Thymus (tissue), 14 donors: ENCODE measurements around the gene CENPV. TPM values are rescaled to one million over a fixed set of nuclear protein-coding genes. Genes with fewer than 3 reads are reported as not detected.
"Not testable (repeated sequence)": the region's sequence is repeated elsewhere in the genome, so short reads cannot be mapped to it uniquely, and the experiment has no call there.

Source experiments
- DNase-seq, 9 donors: peaks; one replicate each; pipeline ENCODE4 v3.0.0-alpha.2; 2013; ENCODE audit warnings: low spot score in 9 of 9, low read depth in 6 of 9, missing footprints in 1 of 9
- H3K27ac ChIP-seq, 2 donors: one replicate each; pipeline ENCODE4 v1.5.1; 2013; ENCODE audit warnings: control low read depth in 1 of 2, low read depth in 1 of 2, low read length in 1 of 2, mild to moderate bottlenecking in 1 of 2, moderate library complexity in 1 of 2
- H3K27me3 ChIP-seq, 2 donors: one replicate each; pipeline ENCODE4 v1.5.1; 2013; ENCODE audit warnings: low read length in 1 of 2; ENCODE audit not compliant: control insufficient read depth in 2 of 2, insufficient read depth in 1 of 2
- H3K36me3 ChIP-seq, 2 donors: one replicate each; pipeline ENCODE4 v1.5.1; 2013; ENCODE audit warnings: low read length in 1 of 2, mild to moderate bottlenecking in 1 of 2, moderate library complexity in 1 of 2; ENCODE audit not compliant: control insufficient read depth in 2 of 2, insufficient read depth in 2 of 2
- H3K4me1 ChIP-seq, 2 donors: one replicate each; pipeline ENCODE4 v1.5.1; 2013; ENCODE audit warnings: low read length in 2 of 2; ENCODE audit not compliant: control insufficient read depth in 2 of 2, insufficient read depth in 2 of 2
- H3K4me3 ChIP-seq, 2 donors: one replicate each; pipeline ENCODE4 v1.5.1; 2013; ENCODE audit warnings: low read length in 2 of 2, control low read depth in 1 of 2, mild to moderate bottlenecking in 1 of 2
- H3K9me3 ChIP-seq, 2 donors: one replicate each; pipeline ENCODE4 v1.5.1; 2013; ENCODE audit warnings: low read length in 1 of 2, mild to moderate bottlenecking in 1 of 2; ENCODE audit not compliant: control insufficient read depth in 2 of 2, insufficient read depth in 1 of 2
- WGBS: extraction: QIAGEN DNeasy Blood & Tissue Kit; methylation state at CpG from one replicate; pipeline ENCODE4 v1.1.7; 2013; 5-methylcytosine and 5-hydroxymethylcytosine counted together
- long read RNA-seq, 10 donors: transcript quantifications; one replicate each; lab custom pipeline, GENCODE V29; 2026
- polyA plus RNA-seq: library from polyadenylated mRNA; stranded (reverse); fragments of 200-250 nt; gene quantifications from one replicate; pipeline ENCODE4 v1.2.3, GENCODE V29; 2013
- total RNA-seq: library from RNA; stranded (reverse); fragments of 120-200 nt; gene quantifications from one replicate; pipeline ENCODE4 v1.2.4, GENCODE V29; 2013
- donor health status: healthy.

CENPV gene
- total RNA-seq (108 TPM), polyA plus RNA-seq (85.2 TPM)
- long read RNA-seq, donor 1, partial matches to known transcripts = 0 of 2 reads
- long read RNA-seq, donor 1, other reads (novel, unspliced or antisense) = 0 of 2 reads
- long read RNA-seq, donor 2 = 0 reads
- long read RNA-seq, donor 3, transcript CENPV-202 (2 exons, 554 nt) = minor isoform, 7 of 86 reads
- long read RNA-seq, donor 3, transcript CENPV-207 (1 exons, 671 nt) = minor isoform, 5 of 86 reads
- long read RNA-seq, donor 3, transcript CENPV-201 (5 exons, 1,165 nt) = major isoform, 52 of 86 reads
- long read RNA-seq, donor 3, transcript CENPV-203 (5 exons, 1,770 nt) = minor isoform, 7 of 86 reads
- long read RNA-seq, donor 3, partial matches to known transcripts = 5 of 86 reads
- long read RNA-seq, donor 3, other reads (novel, unspliced or antisense) = 7 of 86 reads
- long read RNA-seq, donor 4, transcript CENPV-201 (5 exons, 1,165 nt) = major isoform, 10 of 21 reads
- long read RNA-seq, donor 4, partial matches to known transcripts = 0 of 21 reads
- long read RNA-seq, donor 4, other reads (novel, unspliced or antisense) = 0 of 21 reads
- long read RNA-seq, donor 5, transcript CENPV-201 (5 exons, 1,165 nt) = major isoform, 40 of 1,350 reads
- long read RNA-seq, donor 5, transcript CENPV-202 (2 exons, 554 nt) = minor isoform, 5 of 1,350 reads
- long read RNA-seq, donor 5, transcript CENPV-207 (1 exons, 671 nt) = minor isoform, 5 of 1,350 reads
- long read RNA-seq, donor 5, transcript CENPV-203 (5 exons, 1,770 nt) = minor isoform, 5 of 1,350 reads
- long read RNA-seq, donor 5, partial matches to known transcripts = 904 of 1,350 reads
- long read RNA-seq, donor 5, other reads (novel, unspliced or antisense) = 388 of 1,350 reads
- long read RNA-seq, donor 6, transcript CENPV-203 (5 exons, 1,770 nt) = minor isoform, 5 of 1,045 reads
- long read RNA-seq, donor 6, transcript CENPV-201 (5 exons, 1,165 nt) = major isoform, 15 of 1,045 reads
- long read RNA-seq, donor 6, transcript CENPV-202 (2 exons, 554 nt) = minor isoform, 7 of 1,045 reads
- long read RNA-seq, donor 6, partial matches to known transcripts = 879 of 1,045 reads
- long read RNA-seq, donor 6, other reads (novel, unspliced or antisense) = 137 of 1,045 reads
- long read RNA-seq, donor 7, transcript CENPV-201 (5 exons, 1,165 nt) = major isoform, 21 of 1,926 reads
- long read RNA-seq, donor 7, partial matches to known transcripts = 1,619 of 1,926 reads
- long read RNA-seq, donor 7, other reads (novel, unspliced or antisense) = 281 of 1,926 reads
- long read RNA-seq, donor 8, transcript CENPV-201 (5 exons, 1,165 nt) = major isoform, 10 of 195 reads
- long read RNA-seq, donor 8, partial matches to known transcripts = 102 of 195 reads
- long read RNA-seq, donor 8, other reads (novel, unspliced or antisense) = 81 of 195 reads
- long read RNA-seq, donor 9, transcript CENPV-201 (5 exons, 1,165 nt) = major isoform, 15 of 838 reads
- long read RNA-seq, donor 9, transcript CENPV-206 (2 exons, 735 nt) = minor isoform, 5 of 838 reads
- long read RNA-seq, donor 9, partial matches to known transcripts = 690 of 838 reads
- long read RNA-seq, donor 9, other reads (novel, unspliced or antisense) = 122 of 838 reads
- long read RNA-seq, donor 10, transcript CENPV-201 (5 exons, 1,165 nt) = major isoform, 15 of 497 reads
- long read RNA-seq, donor 10, partial matches to known transcripts = 331 of 497 reads
- long read RNA-seq, donor 10, other reads (novel, unspliced or antisense) = 145 of 497 reads

DNA sequence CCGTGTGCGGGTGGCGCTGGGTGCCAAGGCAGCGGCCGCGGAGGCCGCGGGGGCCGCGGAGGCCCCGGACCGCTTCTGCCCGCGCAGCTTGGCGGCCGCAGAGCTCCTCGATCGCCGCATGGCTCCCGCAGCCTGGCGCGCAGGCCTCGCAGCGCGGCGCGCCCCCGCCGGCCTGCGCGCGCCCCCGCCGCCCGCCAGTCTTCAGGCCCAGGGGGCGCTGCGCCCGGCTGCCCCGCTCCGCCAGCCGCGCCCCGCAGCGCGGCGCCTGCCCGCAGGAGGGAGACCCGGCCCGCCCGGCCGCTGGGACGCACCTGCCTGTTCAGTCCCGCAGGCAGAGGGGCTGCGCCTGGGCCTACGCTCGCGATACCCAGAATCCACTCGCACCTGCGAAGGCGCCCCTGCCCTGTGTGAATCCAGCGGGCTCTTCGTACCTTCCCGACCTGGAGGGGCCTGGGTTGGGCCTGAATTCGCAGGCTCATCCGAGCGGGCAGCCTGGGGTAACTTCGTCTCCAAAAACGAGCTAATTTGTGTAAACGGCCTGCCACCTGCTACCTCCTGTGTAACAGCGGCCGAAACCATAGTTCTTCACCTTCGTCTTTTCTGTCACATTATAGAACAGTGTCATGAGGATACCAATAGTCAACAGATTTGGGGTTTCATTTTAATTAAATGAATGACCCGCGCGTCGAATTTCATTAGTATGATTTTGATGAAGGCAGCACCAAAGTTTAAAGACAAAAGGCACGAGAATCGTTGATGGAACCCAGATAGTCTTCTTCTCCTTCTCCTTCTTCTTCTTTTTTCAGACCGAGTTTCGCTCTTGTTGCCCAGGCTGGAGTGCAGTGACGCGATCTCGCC, at the start of gene CENPV:
Gene CENPV (minus strand): TSS at position 153 of the 858 bp plus-strand sequence. CDS start 33 bp downstream, at position 120.
- DNase-seq = peak in 7 of 9 donors; percentile 55 to 80 (median 62)
- peaks cover 18 to 36% of the 10 kb centered on the region in 2 donors for H3K4me1 ChIP-seq
- H3K27me3 ChIP-seq = peaks cover 0 to 14% of the 10 kb centered on the region in 2 donors
- peak within 1 kb of the TSS; percentile 48 to 70 for H3K27ac ChIP-seq
- peaks cover 0 to 7% of the 10 kb centered on the region in 2 donors for H3K36me3 ChIP-seq
- peak within 1 kb of the TSS; percentile 70 to 92 for H3K4me3 ChIP-seq
- no peaks in the 10 kb centered on the region for H3K9me3 ChIP-seq
- WGBS = 15% methylated on average over 83 of the region's 83 CpGs

GRCh38 chr17:16398270-16399267, 45.3 kb upstream of the CENPV start:
- 23% methylated on average over 9 of the region's 9 CpGs for WGBS
- DNase-seq = peak in 4 of 9 donors; percentile 29 to 59 (median 39)
- H3K4me3 ChIP-seq = no peak overlapping the region
- no peaks in the 10 kb centered on the region for H3K27me3 ChIP-seq
- no peaks in the 10 kb centered on the region for H3K9me3 ChIP-seq
- no peak overlapping the region for H3K27ac ChIP-seq
- H3K36me3 ChIP-seq = no peaks in the 10 kb centered on the region
- peaks cover 0 to 9% of the 10 kb centered on the region in 2 donors for H3K4me1 ChIP-seq

DNA sequence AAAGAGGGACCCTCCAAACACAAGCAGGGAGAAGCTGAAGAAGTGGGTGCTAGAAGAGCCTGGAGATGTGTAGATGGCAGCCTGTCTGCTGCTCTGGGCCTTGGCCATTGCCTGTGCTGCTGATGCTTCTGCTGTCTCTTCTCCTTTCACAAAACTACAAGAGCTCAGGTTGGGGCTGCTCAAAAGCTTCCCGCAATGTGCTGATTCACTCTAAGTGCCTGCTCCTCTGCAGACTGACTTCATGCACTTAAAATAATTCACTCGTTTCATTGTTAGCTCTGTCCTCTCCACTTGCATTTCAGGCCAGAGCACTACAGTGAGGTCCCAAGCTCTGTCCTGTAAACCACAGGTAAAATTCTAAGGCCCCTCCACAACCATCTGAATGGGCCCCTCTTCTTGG, 43.4 kb upstream of the CENPV start:
- not testable (repeated sequence) for DNase-seq
- 55% methylated on average over 2 of the region's 2 CpGs for WGBS

GRCh38 chr17:16395887-16396286, 42.6 kb upstream of the CENPV start:
- H3K4me1 ChIP-seq, H3K27ac ChIP-seq, DNase-seq, H3K27me3 ChIP-seq, H3K36me3 ChIP-seq, H3K9me3 ChIP-seq, H3K4me3 ChIP-seq: not testable (repeated sequence)
- WGBS = 91% methylated on average over 4 of the region's 4 CpGs

More for the DNA sequence above, 43.4 kb upstream of the CENPV start:
- H3K4me3 ChIP-seq, H3K27me3 ChIP-seq, H3K9me3 ChIP-seq, H3K36me3 ChIP-seq, H3K4me1 ChIP-seq, H3K27ac ChIP-seq: not testable (repeated sequence)

DNA sequence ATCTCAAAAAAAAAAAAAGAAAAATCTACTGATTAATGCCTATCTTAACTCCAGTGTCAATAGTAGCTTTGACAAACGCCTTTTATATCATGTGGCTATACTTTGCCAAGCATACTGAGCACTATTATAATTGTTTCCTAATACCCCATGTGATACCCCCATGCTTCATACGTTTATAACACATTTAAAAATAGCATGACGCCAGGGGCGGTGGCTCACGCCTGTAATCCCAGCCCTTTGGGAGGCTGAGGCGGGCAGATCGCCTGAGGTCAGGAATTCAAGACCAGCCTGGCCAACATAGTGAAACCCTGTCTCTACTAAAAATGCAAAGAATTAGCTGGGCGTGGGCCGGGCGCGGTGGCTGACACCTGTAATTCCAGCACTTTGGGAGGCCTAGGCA, 39.2 kb upstream of the CENPV start:
- not testable (repeated sequence) for H3K4me1 ChIP-seq, H3K27ac ChIP-seq, H3K36me3 ChIP-seq, H3K4me3 ChIP-seq, H3K27me3 ChIP-seq, DNase-seq, H3K9me3 ChIP-seq
- 96% methylated on average over 11 of the region's 11 CpGs for WGBS

- WGBS = 97% methylated on average over 13 of the region's 13 CpGs
- Histone ChIP-seq H3K9me3 (no peaks in the 10 kb centered on the region), H3K4me3 (no peak overlapping the region), H3K36me3 (no peaks in the 10 kb centered on the region), H3K27ac (no peak overlapping the region), H3K27me3 (peaks cover 0 to 7% of the 10 kb centered on the region in 2 donors), H3K4me1 (peaks cover 0 to 5% of the 10 kb centered on the region in 2 donors)
- DNase-seq = no peak
Measured at GRCh38 chr17:16391451-16391850, 38.2 kb upstream of the CENPV start.

DNA sequence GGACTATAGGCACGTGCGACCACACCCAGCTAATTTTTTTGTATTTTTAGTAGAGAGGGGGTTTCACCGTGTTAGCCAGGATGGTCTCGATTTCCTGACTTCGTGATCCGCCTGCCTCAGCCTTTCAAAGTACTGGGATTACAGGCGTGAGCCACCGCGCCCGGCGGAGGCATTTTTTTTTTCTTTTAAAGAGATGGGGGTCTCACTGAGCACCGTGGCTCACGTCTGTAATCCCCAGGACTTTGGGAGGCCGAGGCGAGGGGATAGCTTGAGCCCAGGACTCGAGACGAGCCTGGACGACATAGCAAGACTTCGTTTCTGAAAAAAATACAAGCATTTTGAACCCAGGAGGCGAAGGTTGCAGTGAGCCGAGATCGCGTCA, 32.8 kb upstream of the CENPV start:
- peaks cover 19 to 31% of the 10 kb centered on the region in 2 donors for H3K36me3 ChIP-seq
- not testable (repeated sequence) for H3K27ac ChIP-seq, H3K9me3 ChIP-seq, H3K27me3 ChIP-seq
- H3K4me3 ChIP-seq = peak overlapping the region in 1 of 2 donors; percentile 47
- peaks cover 17 to 28% of the 10 kb centered on the region in 2 donors for H3K4me1 ChIP-seq
- peak in 1 of 9 donors; percentile 25 for DNase-seq
- whole genome bisulfite sequencing = 44% methylated on average over 23 of the region's 23 CpGs
